Measurements from ENCODE around the gene TBC1D5. TPM values are rescaled to one million over a fixed set of nuclear protein-coding genes. Genes with fewer than 3 reads are reported as not detected.

TBC1D5 gene
- total RNA-seq, 1 experiment from 2014 or later: 26.1 TPM

DNA sequence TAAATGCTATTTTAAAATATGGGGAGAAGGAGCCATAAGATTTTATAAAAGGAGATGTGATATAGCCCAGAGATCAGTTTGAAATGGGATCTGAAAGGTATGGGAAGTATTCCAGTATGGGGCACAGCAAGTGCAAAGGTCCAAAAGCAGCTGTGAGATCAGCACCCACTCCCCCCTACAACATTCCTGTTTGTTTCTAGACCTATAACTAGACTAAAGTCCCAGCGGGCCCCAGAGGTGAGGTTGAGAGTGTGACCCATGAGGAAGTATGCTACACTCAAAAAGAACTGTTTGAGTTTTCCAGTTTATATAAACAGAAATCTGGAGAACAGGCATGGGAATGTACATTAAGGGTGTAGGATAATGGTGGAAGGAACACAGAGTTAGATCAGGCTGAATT is 152.5 kb downstream of the TBC1D5 start (continued):
- TF ChIP-seq, protein P1, sequence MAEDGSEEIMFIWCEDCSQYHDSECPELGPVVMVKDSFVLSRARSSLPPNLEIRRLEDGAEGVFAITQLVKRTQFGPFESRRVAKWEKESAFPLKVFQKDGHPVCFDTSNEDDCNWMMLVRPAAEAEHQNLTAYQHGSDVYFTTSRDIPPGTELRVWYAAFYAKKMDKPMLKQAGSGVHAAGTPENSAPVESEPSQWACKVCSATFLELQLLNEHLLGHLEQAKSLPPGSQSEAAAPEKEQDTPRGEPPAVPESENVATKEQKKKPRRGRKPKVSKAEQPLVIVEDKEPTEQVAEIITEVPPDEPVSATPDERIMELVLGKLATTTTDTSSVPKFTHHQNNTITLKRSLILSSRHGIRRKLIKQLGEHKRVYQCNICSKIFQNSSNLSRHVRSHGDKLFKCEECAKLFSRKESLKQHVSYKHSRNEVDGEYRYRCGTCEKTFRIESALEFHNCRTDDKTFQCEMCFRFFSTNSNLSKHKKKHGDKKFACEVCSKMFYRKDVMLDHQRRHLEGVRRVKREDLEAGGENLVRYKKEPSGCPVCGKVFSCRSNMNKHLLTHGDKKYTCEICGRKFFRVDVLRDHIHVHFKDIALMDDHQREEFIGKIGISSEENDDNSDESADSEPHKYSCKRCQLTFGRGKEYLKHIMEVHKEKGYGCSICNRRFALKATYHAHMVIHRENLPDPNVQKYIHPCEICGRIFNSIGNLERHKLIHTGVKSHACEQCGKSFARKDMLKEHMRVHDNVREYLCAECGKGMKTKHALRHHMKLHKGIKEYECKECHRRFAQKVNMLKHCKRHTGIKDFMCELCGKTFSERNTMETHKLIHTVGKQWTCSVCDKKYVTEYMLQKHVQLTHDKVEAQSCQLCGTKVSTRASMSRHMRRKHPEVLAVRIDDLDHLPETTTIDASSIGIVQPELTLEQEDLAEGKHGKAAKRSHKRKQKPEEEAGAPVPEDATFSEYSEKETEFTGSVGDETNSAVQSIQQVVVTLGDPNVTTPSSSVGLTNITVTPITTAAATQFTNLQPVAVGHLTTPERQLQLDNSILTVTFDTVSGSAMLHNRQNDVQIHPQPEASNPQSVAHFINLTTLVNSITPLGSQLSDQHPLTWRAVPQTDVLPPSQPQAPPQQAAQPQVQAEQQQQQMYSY (CRISPR knock-in tag; IDR thresholded peaks at IDR 0.05): no peak
- no peak for TF ChIP-seq SMAD4 (CRISPR knock-in tag; IDR thresholded peaks at IDR 0.05)
- no peak for TF ChIP-seq ZNF232 (CRISPR knock-in tag; IDR thresholded peaks at IDR 0.05)
- TF ChIP-seq, protein P2, sequence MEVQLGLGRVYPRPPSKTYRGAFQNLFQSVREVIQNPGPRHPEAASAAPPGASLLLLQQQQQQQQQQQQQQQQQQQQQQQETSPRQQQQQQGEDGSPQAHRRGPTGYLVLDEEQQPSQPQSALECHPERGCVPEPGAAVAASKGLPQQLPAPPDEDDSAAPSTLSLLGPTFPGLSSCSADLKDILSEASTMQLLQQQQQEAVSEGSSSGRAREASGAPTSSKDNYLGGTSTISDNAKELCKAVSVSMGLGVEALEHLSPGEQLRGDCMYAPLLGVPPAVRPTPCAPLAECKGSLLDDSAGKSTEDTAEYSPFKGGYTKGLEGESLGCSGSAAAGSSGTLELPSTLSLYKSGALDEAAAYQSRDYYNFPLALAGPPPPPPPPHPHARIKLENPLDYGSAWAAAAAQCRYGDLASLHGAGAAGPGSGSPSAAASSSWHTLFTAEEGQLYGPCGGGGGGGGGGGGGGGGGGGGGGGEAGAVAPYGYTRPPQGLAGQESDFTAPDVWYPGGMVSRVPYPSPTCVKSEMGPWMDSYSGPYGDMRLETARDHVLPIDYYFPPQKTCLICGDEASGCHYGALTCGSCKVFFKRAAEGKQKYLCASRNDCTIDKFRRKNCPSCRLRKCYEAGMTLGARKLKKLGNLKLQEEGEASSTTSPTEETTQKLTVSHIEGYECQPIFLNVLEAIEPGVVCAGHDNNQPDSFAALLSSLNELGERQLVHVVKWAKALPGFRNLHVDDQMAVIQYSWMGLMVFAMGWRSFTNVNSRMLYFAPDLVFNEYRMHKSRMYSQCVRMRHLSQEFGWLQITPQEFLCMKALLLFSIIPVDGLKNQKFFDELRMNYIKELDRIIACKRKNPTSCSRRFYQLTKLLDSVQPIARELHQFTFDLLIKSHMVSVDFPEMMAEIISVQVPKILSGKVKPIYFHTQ (CRISPR knock-in tag; IDR thresholded peaks at IDR 0.05): no peak
- TF ChIP-seq, protein P3, sequence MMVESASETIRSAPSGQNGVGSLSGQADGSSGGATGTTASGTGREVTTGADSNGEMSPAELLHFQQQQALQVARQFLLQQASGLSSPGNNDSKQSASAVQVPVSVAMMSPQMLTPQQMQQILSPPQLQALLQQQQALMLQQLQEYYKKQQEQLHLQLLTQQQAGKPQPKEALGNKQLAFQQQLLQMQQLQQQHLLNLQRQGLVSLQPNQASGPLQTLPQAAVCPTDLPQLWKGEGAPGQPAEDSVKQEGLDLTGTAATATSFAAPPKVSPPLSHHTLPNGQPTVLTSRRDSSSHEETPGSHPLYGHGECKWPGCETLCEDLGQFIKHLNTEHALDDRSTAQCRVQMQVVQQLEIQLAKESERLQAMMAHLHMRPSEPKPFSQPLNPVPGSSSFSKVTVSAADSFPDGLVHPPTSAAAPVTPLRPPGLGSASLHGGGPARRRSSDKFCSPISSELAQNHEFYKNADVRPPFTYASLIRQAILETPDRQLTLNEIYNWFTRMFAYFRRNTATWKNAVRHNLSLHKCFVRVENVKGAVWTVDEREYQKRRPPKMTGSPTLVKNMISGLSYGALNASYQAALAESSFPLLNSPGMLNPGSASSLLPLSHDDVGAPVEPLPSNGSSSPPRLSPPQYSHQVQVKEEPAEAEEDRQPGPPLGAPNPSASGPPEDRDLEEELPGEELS (CRISPR knock-in tag; IDR thresholded peaks at IDR 0.05): no peak

DNA sequence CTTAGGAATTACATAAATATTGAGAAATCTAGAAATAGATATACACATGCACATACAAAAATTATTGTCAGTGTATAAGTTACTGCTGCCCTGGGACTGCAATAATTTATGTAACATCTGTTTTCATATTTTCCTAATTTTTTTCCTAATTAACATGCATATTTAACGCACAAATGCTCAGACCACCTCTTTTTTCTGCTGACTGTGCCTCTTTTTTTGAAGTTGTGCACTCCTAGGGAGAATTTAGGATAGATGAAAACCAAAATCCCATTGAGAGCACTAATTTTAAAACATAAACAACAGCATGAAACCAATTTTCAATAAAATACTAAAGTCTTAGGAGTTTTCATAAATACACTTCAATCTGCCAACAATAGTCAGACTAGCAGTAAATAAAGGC is 154.0 kb downstream of the TBC1D5 start:
- H3K27me3 Mint-ChIP-seq (ENCODE audit: low read depth): 0 out of 2 replicates have a peak, but pooled peaks cover 3% of the 10 kb centered on the region
- peaks cover 32% of the 10 kb centered on the region for H3K9me3 Mint-ChIP-seq
- no peak overlapping the region for H3K4me3 Mint-ChIP-seq
- DNase-seq (ENCODE audit: low spot score) (no peak), ATAC-seq (no peak)
- H3K27ac Mint-ChIP-seq: no peak overlapping the region
- ChIA-PET POLR2A (no interaction called here), CTCF (no interaction called here)
- H3K36me3 Mint-ChIP-seq: peaks cover 23% of the 10 kb centered on the region
- TF ChIP-seq, protein P4, sequence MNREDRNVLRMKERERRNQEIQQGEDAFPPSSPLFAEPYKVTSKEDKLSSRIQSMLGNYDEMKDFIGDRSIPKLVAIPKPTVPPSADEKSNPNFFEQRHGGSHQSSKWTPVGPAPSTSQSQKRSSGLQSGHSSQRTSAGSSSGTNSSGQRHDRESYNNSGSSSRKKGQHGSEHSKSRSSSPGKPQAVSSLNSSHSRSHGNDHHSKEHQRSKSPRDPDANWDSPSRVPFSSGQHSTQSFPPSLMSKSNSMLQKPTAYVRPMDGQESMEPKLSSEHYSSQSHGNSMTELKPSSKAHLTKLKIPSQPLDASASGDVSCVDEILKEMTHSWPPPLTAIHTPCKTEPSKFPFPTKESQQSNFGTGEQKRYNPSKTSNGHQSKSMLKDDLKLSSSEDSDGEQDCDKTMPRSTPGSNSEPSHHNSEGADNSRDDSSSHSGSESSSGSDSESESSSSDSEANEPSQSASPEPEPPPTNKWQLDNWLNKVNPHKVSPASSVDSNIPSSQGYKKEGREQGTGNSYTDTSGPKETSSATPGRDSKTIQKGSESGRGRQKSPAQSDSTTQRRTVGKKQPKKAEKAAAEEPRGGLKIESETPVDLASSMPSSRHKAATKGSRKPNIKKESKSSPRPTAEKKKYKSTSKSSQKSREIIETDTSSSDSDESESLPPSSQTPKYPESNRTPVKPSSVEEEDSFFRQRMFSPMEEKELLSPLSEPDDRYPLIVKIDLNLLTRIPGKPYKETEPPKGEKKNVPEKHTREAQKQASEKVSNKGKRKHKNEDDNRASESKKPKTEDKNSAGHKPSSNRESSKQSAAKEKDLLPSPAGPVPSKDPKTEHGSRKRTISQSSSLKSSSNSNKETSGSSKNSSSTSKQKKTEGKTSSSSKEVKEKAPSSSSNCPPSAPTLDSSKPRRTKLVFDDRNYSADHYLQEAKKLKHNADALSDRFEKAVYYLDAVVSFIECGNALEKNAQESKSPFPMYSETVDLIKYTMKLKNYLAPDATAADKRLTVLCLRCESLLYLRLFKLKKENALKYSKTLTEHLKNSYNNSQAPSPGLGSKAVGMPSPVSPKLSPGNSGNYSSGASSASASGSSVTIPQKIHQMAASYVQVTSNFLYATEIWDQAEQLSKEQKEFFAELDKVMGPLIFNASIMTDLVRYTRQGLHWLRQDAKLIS (CRISPR knock-in tag; IDR thresholded peaks at IDR 0.05; ENCODE audit: borderline replicate concordance): no peak
- TF ChIP-seq ZNF423 (CRISPR knock-in tag; IDR thresholded peaks at IDR 0.05) (no peak), RORB (CRISPR knock-in tag; IDR thresholded peaks at IDR 0.05) (no peak), IRF2 (CRISPR knock-in tag; IDR thresholded peaks at IDR 0.05; ENCODE audit: borderline replicate concordance, low read depth) (no peak), SMAD4 (CRISPR knock-in tag; IDR thresholded peaks at IDR 0.05) (no peak), ZBTB21 (CRISPR knock-in tag; IDR thresholded peaks at IDR 0.05; ENCODE audit: borderline replicate concordance) (no peak), GABPB1 (CRISPR knock-in tag; IDR thresholded peaks at IDR 0.05) (no peak), GTF2I (CRISPR knock-in tag; conservative IDR thresholded peaks at IDR 0.05) (no peak), TP53 (CRISPR knock-in tag; IDR thresholded peaks at IDR 0.05) (no peak), PRRX2 (CRISPR knock-in tag; IDR thresholded peaks at IDR 0.05) (no peak), NFE2L1 (CRISPR knock-in tag; IDR thresholded peaks at IDR 0.05) (no peak), SOX15 (CRISPR knock-in tag; IDR thresholded peaks at IDR 0.05) (no peak), ZNF138 (CRISPR knock-in tag; conservative IDR thresholded peaks at IDR 0.05) (no peak)
- TF ChIP-seq, protein P5, sequence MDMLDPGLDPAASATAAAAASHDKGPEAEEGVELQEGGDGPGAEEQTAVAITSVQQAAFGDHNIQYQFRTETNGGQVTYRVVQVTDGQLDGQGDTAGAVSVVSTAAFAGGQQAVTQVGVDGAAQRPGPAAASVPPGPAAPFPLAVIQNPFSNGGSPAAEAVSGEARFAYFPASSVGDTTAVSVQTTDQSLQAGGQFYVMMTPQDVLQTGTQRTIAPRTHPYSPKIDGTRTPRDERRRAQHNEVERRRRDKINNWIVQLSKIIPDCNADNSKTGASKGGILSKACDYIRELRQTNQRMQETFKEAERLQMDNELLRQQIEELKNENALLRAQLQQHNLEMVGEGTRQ (CRISPR knock-in tag; IDR thresholded peaks at IDR 0.05): no peak
- TF ChIP-seq, protein P6, sequence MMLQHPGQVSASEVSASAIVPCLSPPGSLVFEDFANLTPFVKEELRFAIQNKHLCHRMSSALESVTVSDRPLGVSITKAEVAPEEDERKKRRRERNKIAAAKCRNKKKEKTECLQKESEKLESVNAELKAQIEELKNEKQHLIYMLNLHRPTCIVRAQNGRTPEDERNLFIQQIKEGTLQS (CRISPR knock-in tag; conservative IDR thresholded peaks at IDR 0.05): no peak
- TF ChIP-seq, protein P7, sequence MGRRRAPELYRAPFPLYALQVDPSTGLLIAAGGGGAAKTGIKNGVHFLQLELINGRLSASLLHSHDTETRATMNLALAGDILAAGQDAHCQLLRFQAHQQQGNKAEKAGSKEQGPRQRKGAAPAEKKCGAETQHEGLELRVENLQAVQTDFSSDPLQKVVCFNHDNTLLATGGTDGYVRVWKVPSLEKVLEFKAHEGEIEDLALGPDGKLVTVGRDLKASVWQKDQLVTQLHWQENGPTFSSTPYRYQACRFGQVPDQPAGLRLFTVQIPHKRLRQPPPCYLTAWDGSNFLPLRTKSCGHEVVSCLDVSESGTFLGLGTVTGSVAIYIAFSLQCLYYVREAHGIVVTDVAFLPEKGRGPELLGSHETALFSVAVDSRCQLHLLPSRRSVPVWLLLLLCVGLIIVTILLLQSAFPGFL (CRISPR knock-in tag; IDR thresholded peaks at IDR 0.05; ENCODE audit: borderline replicate concordance): no peak
- TF ChIP-seq, protein P3 (CRISPR knock-in tag; IDR thresholded peaks at IDR 0.05): no peak
- H3K4me1 Mint-ChIP-seq: peaks cover 7% of the 10 kb centered on the region

Measured in WTC11 (cell line).